Dermis microvascular lymphatic vessel endothelial cell (primary cell): Measurements from ENCODE around the gene SLK. TPM values are rescaled to one million over a fixed set of nuclear protein-coding genes. Genes with fewer than 3 reads are reported as not detected.
A peak's percentile ranks its signal among the peaks of the same experiment; 100 is the strongest.

ENCODE experiments used
- DNase-seq, 2 donors: peaks; one replicate each; pipeline versions ENCODE4 v3.0.0 to v3.0.0-alpha.2; 2010; ENCODE audit warnings: low read depth in 2 of 2
- total RNA-seq: library from RNA; depleted of rRNA; stranded (reverse); fragments of >200 nt; gene quantifications from 2 replicates; pipeline ENCODE4 v1.2.1, GENCODE V29; 2014

SLK gene
- total RNA-seq, 1 donor from 2014 or later, result 44.5 TPM

- DNase-seq, result no peak
These were observed 25.1 kb upstream of the SLK start for GRCh38 chr10:103941801-103942200.

- DNase-seq, result no peak
These were observed 24.1 kb upstream of the SLK start for GRCh38 chr10:103942866-103943265.

- DNase-seq, result no peak
These were observed 19.0 kb upstream of the SLK start for GRCh38 chr10:103947799-103948516.

- DNase-seq, result no peak
These were observed 17.2 kb upstream of the SLK start for GRCh38 chr10:103949728-103950127.

- no peak for DNase-seq
These were observed 15.8 kb upstream of the SLK start for GRCh38 chr10:103951183-103951582.

GRCh38 chr10:103951942-103952341 is 15.0 kb upstream of the SLK start:
- no peak for DNase-seq

GRCh38 chr10:103954543-103954942 is 12.4 kb upstream of the SLK start:
- DNase-seq, result no peak

- no peak for DNase-seq
These were observed 7.9 kb upstream of the SLK start for GRCh38 chr10:103958996-103959395.

GRCh38 chr10:103960103-103960502 is 6.8 kb upstream of the SLK start:
- DNase-seq, result no peak

- peak in 1 of 2 donors; percentile 33 for DNase-seq
These were observed 620 bp downstream of the SLK start for GRCh38 chr10:103967448-103968071.

- peak in 1 of 2 donors; percentile 22 for DNase-seq
These were observed 1.8 kb downstream of the SLK start for GRCh38 chr10:103968441-103969391.

GRCh38 chr10:103969436-103969835 is 2.5 kb downstream of the SLK start:
- peak in 1 of 2 donors; percentile 23 for DNase-seq

- DNase-seq, result no peak
These were observed 3.1 kb downstream of the SLK start for GRCh38 chr10:103969857-103970627.

GRCh38 chr10:103975169-103975568 is 8.2 kb downstream of the SLK start:
- no peak for DNase-seq

GRCh38 chr10:103977204-103977603 is 10.3 kb downstream of the SLK start:
- DNase-seq, result no peak

GRCh38 chr10:103979530-103979929 is 12.6 kb downstream of the SLK start:
- no peak for DNase-seq

- DNase-seq, result peak in 1 of 2 donors; percentile 32
These were observed 13.5 kb downstream of the SLK start for GRCh38 chr10:103980288-103980906.

GRCh38 chr10:103982639-103983038 is 15.7 kb downstream of the SLK start:
- DNase-seq, result peak in 1 of 2 donors; percentile 53

GRCh38 chr10:103983367-103983911 is 16.5 kb downstream of the SLK start:
- peak in 1 of 2 donors; percentile 57 for DNase-seq

- DNase-seq, result no peak
These were observed 18.8 kb downstream of the SLK start for GRCh38 chr10:103985726-103986125.

GRCh38 chr10:103986360-103986759 is 19.4 kb downstream of the SLK start:
- DNase-seq, result no peak
